ENCODE data around the gene TCHHL1. TPM values are rescaled to one million over a fixed set of nuclear protein-coding genes. Genes with fewer than 3 reads are reported as not detected.

The TCHHL1 gene
- total and polyA plus RNA-seq, 10 of the 15 experiments (the other 5 are each of a cell fraction or from before 2014, with no cell fraction given), result not detected

GRCh38 chr1:152137215-152137614, 48.4 kb upstream of the TCHHL1 start (continued):
- TF ChIP-seq IKZF2 (IDR thresholded peaks at IDR 0.05) (no peak), ZNF274 (IDR thresholded peaks at IDR 0.05; ENCODE audit: insufficient read depth, insufficient read length) (no peak), EGR1 (IDR thresholded peaks at IDR 0.05; ENCODE audit: borderline replicate concordance in 1 of 2, low read depth in 2 of 2, low read length in 2 of 2) (no peak)

GRCh38 chr1:152130186-152130585, 41.3 kb upstream of the TCHHL1 start:
- no peak for TF ChIP-seq PAX8 (IDR thresholded peaks at IDR 0.05)
- TF ChIP-seq SREBF2 (IDR thresholded peaks at IDR 0.05; ENCODE audit: low read length), result no peak
- TF ChIP-seq FOXM1 (IDR thresholded peaks at IDR 0.05; ENCODE audit: low read depth, low read length), result no peak
- no peak for TF ChIP-seq PML (IDR thresholded peaks at IDR 0.05; ENCODE audit: low read length)
- no peak for TF ChIP-seq ATF2 (IDR thresholded peaks at IDR 0.05; ENCODE audit: low read length)
- no peak for TF ChIP-seq TCF12 (IDR thresholded peaks at IDR 0.05; ENCODE audit: low read depth, low read length)
- TF ChIP-seq MEF2B (IDR thresholded peaks at IDR 0.05; ENCODE audit: partially characterized antibody, poor library complexity, severe bottlenecking), result no peak
- in situ Hi-C loops (cut with MboI), result no loop called here
- SMC1A ChIA-PET (ENCODE audit: uncharacterized antibody, unreplicated experiment), result no interaction called here

More at GRCh38 chr1:152130186-152130585, 41.3 kb upstream of the TCHHL1 start:
- RAD21 ChIA-PET (ENCODE audit: unreplicated experiment), result no interaction called here
- no peaks in the 10 kb centered on the region for H3K79me2 ChIP-seq (ENCODE audit: control insufficient read depth, insufficient read depth, low read length)
- ATAC-seq, result no peak
- H3K4me1 ChIP-seq (ENCODE audit: control insufficient read depth, insufficient read depth, low read length), result no peaks in the 10 kb centered on the region
- BruUV-seq (replicated peaks), result no TSS peak
- H2AFZ ChIP-seq (ENCODE audit: control insufficient read depth, low read depth, low read length), result no peak overlapping the region
- CTCF ChIA-PET, result no interaction called here
- no peak overlapping the region for H3K4me3 ChIP-seq
- no peak overlapping the region for H3K9ac ChIP-seq (ENCODE audit: control insufficient read depth, insufficient read depth, low read length)
- no peak overlapping the region for H3K27ac ChIP-seq (ENCODE audit: control insufficient read depth, insufficient read depth)
- no peaks in the 10 kb centered on the region for H3K36me3 ChIP-seq (ENCODE audit: control insufficient read depth in 2 of 2, insufficient read depth in 2 of 2, low read length in 1 of 2)
- FAIRE-seq, result no peak
- no peaks in the 10 kb centered on the region for H3K9me3 ChIP-seq (replicated peaks; ENCODE audit: control insufficient read depth, insufficient read depth, low read length)
- H4K20me1 ChIP-seq (ENCODE audit: control insufficient read depth, insufficient read depth), result no peaks in the 10 kb centered on the region
- no peak overlapping the region for H3K4me2 ChIP-seq (ENCODE audit: control insufficient read depth, insufficient read depth)
- intact Hi-C loops (cut with micrococcal nuclease; ENCODE audit: unreplicated experiment), result no loop called here
- H3K27me3 ChIP-seq (replicated peaks in 1 of 2; ENCODE audit: control insufficient read depth in 2 of 2, insufficient read depth in 2 of 2, low read length in 1 of 2), result peaks cover 0 to 5% of the 10 kb centered on the region in 2 experiments; a peak in 3 of 4 replicates
- POLR2A ChIA-PET, result interaction anchor here (0.6 kb wide), 1 partner anchor 400 kb away, joined by 3 read pairs; no protein-coding TSS in a partner anchor
- no peak for DNase-seq (ENCODE audit: low read depth, low spot score)
